OCI-LY1 (cell line): ENCODE results near the gene TKFC.

Experiments
- EZH2 ChIP-seq: fragments of 200-600 bp; sonication (generic), shearing (Covaris generic); IDR thresholded peaks from 2 replicates; pipeline ENCODE4 v1.8.0; 2017; ENCODE audit warnings: borderline replicate concordance, mixed run types, mild to moderate bottlenecking, antibody characterized with exemption, low read length, moderate library complexity, mixed read lengths
- TF ChIP-seq, protein P1 (sequence below): fragments of 200-600 bp; sonication (generic), shearing (Covaris generic); IDR thresholded peaks from 2 replicates; pipeline ENCODE4 v1.5.1; 2017; ENCODE audit warnings: mild to moderate bottlenecking, antibody characterized with exemption, low read length, moderate library complexity, mixed read lengths

DNA sequence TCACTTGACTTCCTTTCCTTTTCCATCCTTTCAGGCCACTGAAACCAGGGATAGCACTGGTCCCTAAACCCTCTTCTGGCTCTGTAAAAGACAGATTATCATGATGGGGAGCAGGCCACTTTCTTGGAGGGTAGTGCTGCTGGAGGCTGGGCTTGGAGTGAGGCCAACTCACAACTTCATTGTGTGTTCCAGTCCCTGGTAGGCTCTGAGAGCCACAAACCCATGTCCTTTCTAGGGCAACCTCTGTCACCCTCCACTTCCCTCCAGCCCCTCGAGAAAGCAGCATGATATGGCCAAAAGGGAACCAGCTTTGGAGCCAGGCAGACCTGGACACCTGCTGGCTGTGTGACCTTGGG, 2.3 kb downstream of the TKFC start:
- TF ChIP-seq, protein P1, sequence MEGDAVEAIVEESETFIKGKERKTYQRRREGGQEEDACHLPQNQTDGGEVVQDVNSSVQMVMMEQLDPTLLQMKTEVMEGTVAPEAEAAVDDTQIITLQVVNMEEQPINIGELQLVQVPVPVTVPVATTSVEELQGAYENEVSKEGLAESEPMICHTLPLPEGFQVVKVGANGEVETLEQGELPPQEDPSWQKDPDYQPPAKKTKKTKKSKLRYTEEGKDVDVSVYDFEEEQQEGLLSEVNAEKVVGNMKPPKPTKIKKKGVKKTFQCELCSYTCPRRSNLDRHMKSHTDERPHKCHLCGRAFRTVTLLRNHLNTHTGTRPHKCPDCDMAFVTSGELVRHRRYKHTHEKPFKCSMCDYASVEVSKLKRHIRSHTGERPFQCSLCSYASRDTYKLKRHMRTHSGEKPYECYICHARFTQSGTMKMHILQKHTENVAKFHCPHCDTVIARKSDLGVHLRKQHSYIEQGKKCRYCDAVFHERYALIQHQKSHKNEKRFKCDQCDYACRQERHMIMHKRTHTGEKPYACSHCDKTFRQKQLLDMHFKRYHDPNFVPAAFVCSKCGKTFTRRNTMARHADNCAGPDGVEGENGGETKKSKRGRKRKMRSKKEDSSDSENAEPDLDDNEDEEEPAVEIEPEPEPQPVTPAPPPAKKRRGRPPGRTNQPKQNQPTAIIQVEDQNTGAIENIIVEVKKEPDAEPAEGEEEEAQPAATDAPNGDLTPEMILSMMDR, result no peak
- no peak for TF ChIP-seq EZH2
